CD4-positive, alpha-beta T cell treated with Interleukin-6 for 4 hours (primary cell): ENCODE data around the gene ZNF672.
"Not testable (repeated sequence)": the region's sequence is repeated elsewhere in the genome, so short reads cannot be mapped to it uniquely, and the experiment has no call there.

Source experiments
- DNase-seq: peaks from one replicate; pipeline ENCODE4 v3.0.0-alpha.2; 2020; ENCODE audit warnings: mixed read lengths

ZNF672 gene

GRCh38 chr1:248837781-248838356, at the start of gene ZNF672:
TSS of gene ZNF672 (plus strand) at chr1:248838224. CDS start at chr1:248847275, 9,051 bp downstream.
- DNase-seq: peak; percentile 97

DNA sequence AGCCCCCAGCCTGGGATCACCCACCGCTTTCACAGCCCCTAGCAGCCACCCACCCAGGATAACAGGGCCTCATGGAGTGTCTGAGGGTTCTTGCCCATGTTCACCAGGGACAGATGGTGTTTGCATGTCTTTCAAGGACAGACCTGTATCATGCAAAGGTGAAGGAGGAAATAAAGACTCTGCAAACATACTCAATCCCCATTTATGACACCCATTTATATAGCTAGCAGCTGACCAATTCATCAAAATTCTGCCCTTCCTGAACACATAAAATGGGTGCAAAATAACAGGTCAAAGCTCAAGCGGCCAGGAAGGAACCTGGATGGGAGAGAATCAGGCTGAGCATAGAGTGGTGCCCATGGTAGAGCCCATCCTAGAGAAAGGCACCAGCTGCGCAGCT, 49.7 kb upstream of the ZNF672 start:
- DNase-seq: no peak

DNA sequence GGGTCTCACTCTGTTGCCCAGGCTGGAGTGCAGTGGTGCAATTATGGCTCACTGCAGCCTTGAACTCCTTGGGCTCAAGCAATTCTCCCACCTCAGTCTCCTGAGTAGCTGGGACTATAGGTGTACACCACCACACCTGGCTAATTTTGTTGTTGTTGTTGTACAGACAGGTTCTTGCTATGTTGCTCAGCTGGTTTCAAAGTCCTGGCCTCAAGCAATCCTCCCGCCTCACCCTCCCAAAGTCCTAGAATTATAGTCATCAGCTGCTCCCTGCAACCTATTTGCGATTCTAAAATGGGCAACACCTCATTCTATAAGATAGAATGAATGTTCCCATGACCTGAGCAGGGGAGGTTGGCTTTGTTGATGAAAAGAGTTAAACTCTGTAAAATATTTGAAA, 48.7 kb upstream of the ZNF672 start:
- DNase-seq: not testable (repeated sequence)

- no peak for DNase-seq
Measured at GRCh38 chr1:248790456-248790855, 47.6 kb upstream of the ZNF672 start.

DNA sequence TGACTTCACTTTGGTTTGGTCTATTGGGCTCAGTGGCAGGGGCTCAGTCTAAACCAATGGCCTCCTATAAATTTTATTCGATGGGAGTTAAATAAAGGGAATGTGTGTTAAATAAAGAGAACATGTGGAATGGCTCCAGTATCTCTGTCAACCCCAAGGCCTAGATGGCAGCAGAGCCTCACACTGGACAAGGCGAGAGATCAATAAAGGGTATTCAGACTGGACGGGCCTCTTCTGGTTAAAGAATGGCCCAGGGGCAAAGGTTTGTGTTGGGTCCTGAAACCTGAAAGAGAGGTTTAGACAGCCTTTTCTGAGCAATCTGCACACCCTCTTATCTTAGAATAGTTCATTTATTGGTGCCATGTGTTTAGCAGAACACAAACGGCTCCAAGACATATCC, 47.0 kb upstream of the ZNF672 start:
- no peak for DNase-seq

DNA sequence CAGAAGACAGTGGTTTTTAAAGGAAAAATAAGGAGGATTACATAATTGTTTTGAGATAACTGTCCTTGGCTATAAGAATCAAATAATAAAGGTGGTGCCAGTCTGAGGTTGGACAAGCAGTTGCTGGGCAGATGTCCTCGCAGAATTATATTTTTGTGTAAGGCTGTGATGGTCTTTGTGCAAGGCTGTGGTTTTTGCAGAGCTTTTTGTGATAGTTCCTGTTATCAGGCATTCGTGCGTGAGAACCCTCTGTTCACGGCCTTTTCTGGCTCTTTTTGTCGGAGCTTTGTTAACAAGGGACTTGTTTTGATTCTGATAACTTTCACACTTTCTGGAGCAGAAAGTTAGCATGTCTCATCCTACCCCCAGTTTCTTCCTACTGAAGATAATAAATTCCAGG, 45.7 kb upstream of the ZNF672 start:
- DNase-seq: no peak

- DNase-seq: no peak
Measured at GRCh38 chr1:248793592-248793991, 44.4 kb upstream of the ZNF672 start.

- not testable (repeated sequence) for DNase-seq
Measured at GRCh38 chr1:248794663-248795062, 43.4 kb upstream of the ZNF672 start.

- DNase-seq: no peak
Measured at GRCh38 chr1:248798791-248799190, 39.2 kb upstream of the ZNF672 start.

DNA sequence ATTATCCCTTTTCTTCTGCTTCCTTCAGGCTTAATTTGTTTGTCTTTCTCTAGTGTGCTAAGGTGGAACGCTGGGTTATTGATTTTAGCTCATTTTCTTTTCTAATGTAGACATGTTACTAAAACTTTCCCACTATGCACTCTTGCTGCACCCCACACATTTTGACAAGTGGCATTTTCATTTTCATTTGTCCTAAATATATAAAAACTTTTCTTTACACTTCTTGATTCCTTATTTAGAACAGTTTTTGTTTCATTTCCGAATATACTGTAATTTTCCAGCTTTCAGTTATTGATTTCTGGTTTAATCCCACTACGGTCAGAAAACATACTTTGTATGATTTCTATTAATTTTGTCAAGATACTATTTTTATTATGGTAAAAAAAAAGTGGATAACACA, 37.6 kb upstream of the ZNF672 start:
- no peak for DNase-seq

GRCh38 chr1:248802454-248802853, 35.6 kb upstream of the ZNF672 start:
- no peak for DNase-seq

DNA sequence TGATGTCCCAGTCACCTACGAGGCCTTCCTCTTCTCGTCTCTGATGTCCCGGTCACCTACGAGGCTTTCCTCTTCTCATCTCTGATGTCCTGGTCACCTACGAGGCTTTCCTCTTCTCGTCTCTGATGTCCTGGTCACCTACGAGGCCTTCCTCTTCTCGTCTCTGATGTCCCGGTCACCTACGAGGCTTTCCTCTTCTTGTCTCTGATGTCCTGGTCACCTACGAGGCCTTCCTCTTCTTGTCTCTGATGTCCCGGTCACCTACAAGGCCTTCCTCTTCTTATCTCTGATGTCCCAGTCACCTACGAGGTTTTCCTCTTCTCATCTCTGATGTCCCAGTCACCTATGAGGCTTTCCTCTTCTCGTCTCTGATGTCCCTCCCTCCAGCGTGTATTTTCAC, 34.5 kb upstream of the ZNF672 start:
- not testable (repeated sequence) for DNase-seq

- DNase-seq: no peak
Measured at GRCh38 chr1:248804771-248805681, 33.0 kb upstream of the ZNF672 start.

GRCh38 chr1:248805876-248806275, 32.1 kb upstream of the ZNF672 start:
- no peak for DNase-seq

DNA sequence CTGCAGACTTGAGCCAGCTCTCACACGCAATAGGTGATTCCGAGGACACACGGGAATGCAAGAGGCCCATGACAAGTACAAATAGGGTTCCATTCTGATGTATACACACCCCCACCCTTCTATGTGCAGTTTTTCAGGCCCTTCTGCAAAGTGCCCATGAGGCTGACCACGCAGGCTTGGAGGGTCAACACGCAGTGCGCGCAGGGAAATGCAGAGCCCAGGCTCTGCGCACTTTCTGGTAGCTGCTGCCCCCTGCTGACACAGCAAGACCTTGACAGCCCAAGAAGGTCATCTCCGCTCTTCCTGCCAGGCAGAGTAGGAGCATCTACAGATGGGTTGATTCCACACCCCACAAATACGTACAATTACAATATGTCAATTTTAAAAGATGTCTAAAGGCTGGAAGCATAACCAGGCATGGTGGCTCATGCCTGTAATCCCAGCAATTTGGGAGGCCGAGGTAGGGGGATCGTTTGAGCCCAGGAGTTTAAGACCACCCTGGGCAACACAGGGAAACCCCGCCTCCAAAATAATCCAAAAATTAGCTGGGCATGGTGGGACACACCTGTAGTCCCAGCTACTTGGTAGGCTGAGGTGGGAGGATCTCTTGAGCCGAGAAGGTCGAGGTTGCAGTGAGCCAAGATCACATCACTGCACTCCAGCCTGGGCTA, 30.8 kb upstream of the ZNF672 start:
- peak; percentile 75 for DNase-seq

GRCh38 chr1:248808876-248809275, 29.1 kb upstream of the ZNF672 start:
- no peak for DNase-seq

GRCh38 chr1:248810000-248810726, 27.9 kb upstream of the ZNF672 start:
- DNase-seq: no peak

DNA sequence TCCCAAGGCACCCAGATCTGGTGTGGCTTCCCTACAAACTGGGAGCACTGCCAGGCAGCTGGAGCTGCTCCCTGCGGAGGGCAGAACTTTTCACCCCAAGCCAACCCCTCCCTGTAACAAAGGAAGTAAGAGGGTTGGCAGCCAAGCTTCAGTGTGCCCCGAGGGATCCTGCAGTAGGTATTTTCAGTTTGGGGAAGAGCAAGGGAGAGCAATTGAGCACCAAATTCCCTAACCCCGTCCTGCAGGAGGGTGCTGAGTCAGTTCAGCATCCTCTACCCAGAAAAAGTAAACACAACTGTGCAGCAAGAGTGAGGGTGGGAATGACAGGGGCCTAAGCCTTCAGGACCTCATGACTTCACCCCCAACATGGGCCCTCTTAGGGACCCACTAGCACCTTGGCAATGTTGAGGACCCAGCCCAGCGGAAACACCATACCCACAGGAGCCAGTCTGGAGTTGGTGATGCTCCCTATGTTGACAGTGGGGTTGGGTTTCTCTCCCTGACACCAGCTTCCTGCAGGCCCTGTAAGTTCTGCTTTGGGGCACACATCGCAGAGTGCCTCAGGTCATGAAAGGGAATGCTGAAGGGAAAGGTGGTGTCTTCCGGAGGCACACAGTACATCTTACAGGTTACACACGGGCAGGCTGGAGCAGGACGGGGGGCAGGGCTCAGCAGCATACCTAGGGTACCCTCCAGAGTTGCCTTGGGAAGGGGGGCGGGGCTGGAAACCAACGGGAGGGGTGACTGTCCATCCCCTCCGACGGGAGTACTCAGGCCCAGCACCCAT, 27.1 kb upstream of the ZNF672 start:
- no peak for DNase-seq

- no peak for DNase-seq
Measured at GRCh38 chr1:248811514-248812490, 26.2 kb upstream of the ZNF672 start.

GRCh38 chr1:248812736-248813425, 25.1 kb upstream of the ZNF672 start:
- no peak for DNase-seq
